SU-DHL-6 (cell line): ENCODE measurements around the gene ARHGEF28.

Experiments
- H2AFZ ChIP-seq: fragments of 200-600 bp; sonication (generic); 2 replicates; pipeline ENCODE4 v1.6.1; 2014; ENCODE audit warnings: low read depth, mild to moderate bottlenecking, moderate library complexity, mixed read lengths, antibody characterized with exemption, low read length; ENCODE audit not compliant: severe bottlenecking
- H3F3A ChIP-seq: fragments of 200-600 bp; shearing (Covaris generic); 2 replicates; pipeline ENCODE4 v1.6.0; 2016; ENCODE audit warnings: antibody characterized with exemption, mild to moderate bottlenecking; ENCODE audit not compliant: insufficient read depth
- H3K27ac ChIP-seq: fragments of 200-600 bp; sonication (generic); 2 replicates; pipeline ENCODE4 v1.5.1; 2016; ENCODE audit warnings: low read depth, mild to moderate bottlenecking, low read length, moderate library complexity, mixed read lengths
- H3K27me3 ChIP-seq: fragments of 200-600 bp; sonication (generic), shearing (Covaris generic); 2 replicates; pipeline ENCODE4 v1.6.0; 2014; ENCODE audit warnings: mild to moderate bottlenecking, low read length
- H3K36me3 ChIP-seq: fragments of 200-600 bp; sonication (generic); 2 replicates; pipeline ENCODE4 v1.6.1; 2014; ENCODE audit warnings: mild to moderate bottlenecking, low read length, mixed read lengths
- H3K4me2 ChIP-seq: fragments of 300-600, 200-600 bp; shearing (Covaris generic), sonication (generic); 2 replicates; pipeline ENCODE4 v1.6.0; 2014; ENCODE audit warnings: low read length, low read depth, mild to moderate bottlenecking; ENCODE audit not compliant: poor library complexity, severe bottlenecking
- H3K4me3 ChIP-seq: fragments of 200-600 bp; sonication (generic); 2 replicates; pipeline ENCODE4 v1.5.1; 2014; ENCODE audit warnings: antibody characterized with exemption, low read length, mild to moderate bottlenecking, mixed read lengths; ENCODE audit not compliant: insufficient read depth, poor library complexity, severe bottlenecking
- H3K79me2 ChIP-seq: fragments of 200-600 bp; sonication (generic); 2 replicates; pipeline ENCODE4 v1.6.1; 2014; ENCODE audit warnings: mild to moderate bottlenecking, low read length, moderate library complexity; ENCODE audit not compliant: insufficient read depth
- H3K9ac ChIP-seq: fragments of 200-600 bp; sonication (generic); 2 replicates; pipeline ENCODE4 v1.7.0; 2014; ENCODE audit warnings: mild to moderate bottlenecking, low read length
- H3K9me2 ChIP-seq: fragments of 200-600 bp; sonication (generic); replicated peaks from 2 replicates; pipeline ENCODE4 v1.6.1; 2014; ENCODE audit warnings: low read length; ENCODE audit not compliant: insufficient read depth
- H3K9me3 ChIP-seq: fragments of 200-600 bp; sonication (generic); 2 replicates; pipeline ENCODE4 v1.6.1; 2014; ENCODE audit warnings: low read length, mixed read lengths; ENCODE audit not compliant: insufficient read depth
- H4K20me1 ChIP-seq: fragments of 200-600 bp; sonication (generic); 2 replicates; pipeline ENCODE4 v1.6.1; 2014; ENCODE audit warnings: low read depth, mild to moderate bottlenecking, antibody characterized with exemption, low read length, moderate library complexity, mixed read lengths
- EZH2phosphoT487 ChIP-seq: fragments of 200-600 bp; sonication (generic), shearing (Covaris generic); conservative IDR thresholded peaks from 2 replicates; pipeline ENCODE4 v1.6.1; 2018; ENCODE audit warnings: mild to moderate bottlenecking, antibody characterized with exemption, low read length, moderate library complexity, mixed read lengths
- TF ChIP-seq, protein P1 (sequence below): fragments of 200-600 bp; sonication (generic); IDR thresholded peaks from one replicate; pipeline ENCODE4 v1.5.1; 2017; ENCODE audit warnings: antibody characterized with exemption, mild to moderate bottlenecking, low read length, moderate library complexity; ENCODE audit not compliant: insufficient read depth, poor library complexity, severe bottlenecking

ARHGEF28 gene

DNA sequence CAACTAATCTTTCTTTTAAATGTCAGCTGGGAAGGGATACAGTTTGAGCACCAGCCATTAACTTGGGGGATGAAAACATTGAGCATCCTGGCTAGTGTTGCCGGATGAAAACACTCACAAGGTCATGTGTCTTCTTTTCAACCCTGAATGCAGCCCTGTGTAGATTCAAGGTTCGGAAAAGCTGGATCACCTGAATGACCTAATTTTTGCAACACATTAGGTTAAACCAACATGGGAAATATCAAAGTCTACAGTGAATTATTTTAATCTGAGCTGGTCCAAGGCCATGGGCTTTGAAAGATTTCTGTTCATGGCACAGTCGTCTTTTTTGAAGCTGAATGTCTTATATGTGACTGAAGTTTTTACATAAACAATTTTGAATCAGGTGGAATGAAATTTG lies 281.2 kb downstream of the ARHGEF28 start:
- no peaks in the 10 kb centered on the region for H3K9me2 ChIP-seq
- no peaks in the 10 kb centered on the region for H3K36me3 ChIP-seq
- H3K4me2 ChIP-seq: no peak overlapping the region
- no peaks in the 10 kb centered on the region for H3K27me3 ChIP-seq
- H3K9me3 ChIP-seq: no peaks in the 10 kb centered on the region
- TF ChIP-seq EZH2phosphoT487: no peak
- TF ChIP-seq, protein P1, sequence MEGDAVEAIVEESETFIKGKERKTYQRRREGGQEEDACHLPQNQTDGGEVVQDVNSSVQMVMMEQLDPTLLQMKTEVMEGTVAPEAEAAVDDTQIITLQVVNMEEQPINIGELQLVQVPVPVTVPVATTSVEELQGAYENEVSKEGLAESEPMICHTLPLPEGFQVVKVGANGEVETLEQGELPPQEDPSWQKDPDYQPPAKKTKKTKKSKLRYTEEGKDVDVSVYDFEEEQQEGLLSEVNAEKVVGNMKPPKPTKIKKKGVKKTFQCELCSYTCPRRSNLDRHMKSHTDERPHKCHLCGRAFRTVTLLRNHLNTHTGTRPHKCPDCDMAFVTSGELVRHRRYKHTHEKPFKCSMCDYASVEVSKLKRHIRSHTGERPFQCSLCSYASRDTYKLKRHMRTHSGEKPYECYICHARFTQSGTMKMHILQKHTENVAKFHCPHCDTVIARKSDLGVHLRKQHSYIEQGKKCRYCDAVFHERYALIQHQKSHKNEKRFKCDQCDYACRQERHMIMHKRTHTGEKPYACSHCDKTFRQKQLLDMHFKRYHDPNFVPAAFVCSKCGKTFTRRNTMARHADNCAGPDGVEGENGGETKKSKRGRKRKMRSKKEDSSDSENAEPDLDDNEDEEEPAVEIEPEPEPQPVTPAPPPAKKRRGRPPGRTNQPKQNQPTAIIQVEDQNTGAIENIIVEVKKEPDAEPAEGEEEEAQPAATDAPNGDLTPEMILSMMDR: no peak
- H3K9ac ChIP-seq: no peak overlapping the region
- H2AFZ ChIP-seq: no peak overlapping the region
- no peaks in the 10 kb centered on the region for H3K79me2 ChIP-seq
- no peak overlapping the region for H3K4me3 ChIP-seq
- H3F3A ChIP-seq: no peaks in the 10 kb centered on the region
- no peaks in the 10 kb centered on the region for H4K20me1 ChIP-seq
- no peak overlapping the region for H3K27ac ChIP-seq

DNA sequence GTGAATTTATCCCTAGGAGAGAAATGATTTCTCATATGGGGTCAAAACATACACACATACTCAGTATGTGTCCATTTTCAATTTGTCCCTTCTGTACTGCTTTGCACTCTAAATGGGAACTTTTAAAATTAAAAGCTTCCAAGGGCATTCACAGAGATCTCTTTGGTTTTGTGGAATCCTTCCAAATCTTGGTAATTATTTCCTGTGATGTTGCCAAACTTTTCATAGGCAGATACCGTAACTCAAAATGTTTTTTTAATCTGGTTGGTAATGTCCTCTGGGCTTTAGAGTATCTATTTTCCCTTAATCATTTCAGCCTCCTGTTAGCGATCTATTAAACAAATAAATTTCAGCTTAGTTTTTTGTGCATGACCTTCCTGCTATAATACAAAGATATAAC lies 282.4 kb downstream of the ARHGEF28 start:
- Histone ChIP-seq H3K4me3 (no peak overlapping the region), H3K27me3 (no peaks in the 10 kb centered on the region), H3K79me2 (no peaks in the 10 kb centered on the region), H3K9me2 (no peaks in the 10 kb centered on the region), H3K9ac (no peak overlapping the region), H3K4me2 (no peak overlapping the region), H3F3A (no peaks in the 10 kb centered on the region), H2AFZ (no peak overlapping the region), H3K27ac (no peak overlapping the region), H3K36me3 (no peaks in the 10 kb centered on the region), H4K20me1 (no peaks in the 10 kb centered on the region), H3K9me3 (no peaks in the 10 kb centered on the region)
- TF ChIP-seq, protein P1: no peak
- TF ChIP-seq EZH2phosphoT487: no peak

DNA sequence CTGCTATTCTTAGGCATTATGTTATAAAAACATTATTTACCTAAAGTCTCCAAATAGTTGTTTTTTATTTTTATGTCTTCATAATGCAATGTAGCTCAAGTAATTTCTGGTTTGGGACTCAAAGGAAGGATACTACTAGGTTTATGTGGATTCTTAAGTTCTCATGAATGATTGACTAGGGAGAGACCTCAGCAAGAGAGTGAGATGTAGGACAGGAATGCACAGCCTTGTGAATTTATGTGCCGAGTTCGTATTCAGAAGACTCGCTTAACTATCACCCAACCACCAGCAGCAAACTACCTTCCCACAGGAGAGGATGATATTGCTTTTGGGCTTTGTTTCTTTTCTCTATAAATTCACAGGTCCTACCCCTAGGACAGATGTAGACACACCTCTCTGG lies 282.9 kb downstream of the ARHGEF28 start:
- no peak overlapping the region for H2AFZ ChIP-seq
- H3K36me3 ChIP-seq: no peaks in the 10 kb centered on the region
- H3K4me3 ChIP-seq: no peak overlapping the region
- no peaks in the 10 kb centered on the region for H3K79me2 ChIP-seq
- H3K9me3 ChIP-seq: no peaks in the 10 kb centered on the region
- H3K4me2 ChIP-seq: no peak overlapping the region
- no peak overlapping the region for H3K27ac ChIP-seq
- H4K20me1 ChIP-seq: no peaks in the 10 kb centered on the region
- no peaks in the 10 kb centered on the region for H3F3A ChIP-seq
- H3K27me3 ChIP-seq: no peaks in the 10 kb centered on the region
- no peak for TF ChIP-seq EZH2phosphoT487
- TF ChIP-seq, protein P1: no peak
- no peaks in the 10 kb centered on the region for H3K9me2 ChIP-seq
- no peak overlapping the region for H3K9ac ChIP-seq

DNA sequence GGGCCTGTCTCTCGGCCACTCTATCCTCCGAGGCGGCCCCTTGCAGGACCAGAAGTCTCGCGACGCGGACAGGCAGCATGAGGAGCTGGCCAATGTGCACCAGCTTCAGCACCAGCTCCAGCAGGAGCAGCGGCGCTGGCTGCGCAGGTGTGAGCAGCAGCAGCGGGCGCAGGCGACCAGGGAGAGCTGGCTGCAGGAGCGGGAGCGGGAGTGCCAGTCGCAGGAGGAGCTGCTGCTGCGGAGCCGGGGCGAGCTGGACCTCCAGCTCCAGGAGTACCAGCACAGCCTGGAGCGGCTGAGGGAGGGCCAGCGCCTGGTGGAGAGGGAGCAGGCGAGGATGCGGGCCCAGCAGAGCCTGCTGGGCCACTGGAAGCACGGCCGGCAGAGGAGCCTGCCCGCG lies 283.5 kb downstream of the ARHGEF28 start:
- H3K36me3 ChIP-seq: no peaks in the 10 kb centered on the region
- H3K79me2 ChIP-seq: no peaks in the 10 kb centered on the region
- H3K27ac ChIP-seq: no peak overlapping the region
- no peak overlapping the region for H3K4me2 ChIP-seq
- no peak overlapping the region for H3K9ac ChIP-seq
- no peak overlapping the region for H3K4me3 ChIP-seq
- TF ChIP-seq, protein P1: no peak
- TF ChIP-seq EZH2phosphoT487: no peak
- no peaks in the 10 kb centered on the region for H3F3A ChIP-seq
- H3K9me2 ChIP-seq: no peaks in the 10 kb centered on the region
- H2AFZ ChIP-seq: no peak overlapping the region
- no peaks in the 10 kb centered on the region for H4K20me1 ChIP-seq
- no peaks in the 10 kb centered on the region for H3K27me3 ChIP-seq
- H3K9me3 ChIP-seq: no peaks in the 10 kb centered on the region
